HG02852 (cell line): ENCODE measurements around the gene TWIST2.

Source experiments
- ATAC-seq: cut with Tn5 transposase; IDR thresholded peaks from one replicate; pipeline ENCODE4 v1.9.1; 2021; ENCODE audit warnings: mild to moderate bottlenecking, moderate library complexity; ENCODE audit not compliant: unreplicated experiment

Gene TWIST2

DNA sequence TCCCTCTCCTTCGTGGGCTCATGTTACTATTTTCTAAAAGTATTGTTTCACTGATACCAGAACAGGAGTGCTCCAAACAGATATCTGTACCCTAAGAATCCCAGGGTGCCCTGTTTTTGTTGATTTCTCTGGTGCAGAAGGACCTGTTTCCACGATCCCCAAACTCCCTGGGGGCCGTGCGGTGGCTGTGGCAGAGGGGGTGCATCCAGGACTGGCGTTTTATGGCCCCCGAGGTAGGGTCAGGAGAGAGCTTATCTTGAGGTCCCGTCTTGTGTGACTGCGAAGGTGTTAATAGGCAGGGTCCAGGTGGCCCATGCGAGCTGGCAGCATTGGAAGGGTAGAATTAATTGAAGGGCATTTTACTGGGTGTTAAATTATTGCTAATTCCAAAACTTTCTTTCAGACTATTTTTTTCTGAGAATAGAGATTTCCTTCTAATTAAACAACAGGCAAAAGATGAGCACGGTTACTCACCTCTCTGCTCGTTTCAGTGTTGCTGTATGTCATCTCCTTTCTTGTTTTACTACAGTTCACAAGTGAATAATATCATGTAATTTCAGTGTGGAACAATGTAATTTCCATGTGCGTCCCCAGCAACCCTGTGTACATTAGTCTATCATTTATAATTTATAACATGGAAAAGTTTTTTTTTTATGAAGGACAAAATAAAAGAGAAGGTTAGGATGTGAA lies 8.2 kb downstream of the TWIST2 start:
- no peak for ATAC-seq

DNA sequence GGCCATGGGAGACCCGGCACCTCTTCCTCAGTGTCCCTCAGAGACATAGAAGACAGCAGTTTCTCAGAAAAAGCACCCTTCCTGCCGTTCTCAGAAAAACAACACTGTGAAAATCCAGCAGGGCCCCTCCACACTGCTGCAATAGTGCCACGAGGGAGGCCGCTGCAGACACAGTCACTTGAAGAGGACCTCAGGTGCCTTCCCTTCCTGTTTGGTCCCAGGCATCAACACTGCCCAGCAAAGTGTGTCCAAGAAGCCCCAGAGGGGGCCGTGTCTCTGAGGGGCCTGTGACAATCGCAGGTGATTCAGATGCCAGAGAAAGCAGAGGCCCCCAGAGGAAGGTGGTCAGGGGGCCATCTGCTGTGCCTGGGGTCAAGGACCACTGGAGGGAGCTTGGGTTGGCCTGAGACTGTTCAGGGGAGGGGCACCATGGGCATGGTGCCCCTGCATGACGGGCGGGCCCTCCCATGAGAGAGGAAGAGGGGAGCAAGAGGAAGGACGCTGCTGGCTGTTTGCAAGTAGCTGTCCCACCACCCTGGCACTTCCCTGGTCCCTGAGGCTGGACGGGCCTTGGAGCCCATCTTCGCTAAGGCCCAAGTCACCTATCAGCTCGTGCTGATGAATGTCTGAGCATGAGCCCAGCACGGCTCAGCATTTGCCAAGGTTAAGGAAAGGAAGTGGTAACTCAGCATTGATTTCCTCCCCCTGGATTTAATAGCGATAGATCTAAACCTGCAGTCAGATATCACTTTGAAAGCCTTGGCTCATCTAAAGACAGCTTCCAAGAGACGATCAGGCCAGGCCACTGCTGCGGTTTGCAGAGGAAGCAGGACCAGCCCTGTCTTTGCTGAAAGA lies 9.1 kb downstream of the TWIST2 start:
- no peak for ATAC-seq

DNA sequence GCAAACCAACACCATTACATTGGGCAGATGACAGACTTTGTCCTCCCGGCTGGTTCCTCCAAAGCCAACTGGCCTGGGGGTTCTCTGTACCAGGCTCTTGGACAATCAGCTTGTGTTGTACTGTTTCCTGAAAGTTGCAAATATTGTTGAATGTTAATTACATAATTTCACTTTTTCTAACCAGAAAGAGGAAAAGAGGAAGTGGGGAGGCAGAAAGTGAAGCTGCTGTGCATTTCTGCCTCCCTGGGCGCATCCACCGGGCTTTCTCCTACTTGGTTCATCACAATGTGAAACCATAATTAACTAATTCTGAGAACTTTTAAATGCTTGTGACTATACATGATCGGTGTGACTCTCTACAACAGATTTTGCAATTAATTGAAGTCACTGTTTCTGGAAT lies 10.1 kb downstream of the TWIST2 start:
- ATAC-seq, result no peak

DNA sequence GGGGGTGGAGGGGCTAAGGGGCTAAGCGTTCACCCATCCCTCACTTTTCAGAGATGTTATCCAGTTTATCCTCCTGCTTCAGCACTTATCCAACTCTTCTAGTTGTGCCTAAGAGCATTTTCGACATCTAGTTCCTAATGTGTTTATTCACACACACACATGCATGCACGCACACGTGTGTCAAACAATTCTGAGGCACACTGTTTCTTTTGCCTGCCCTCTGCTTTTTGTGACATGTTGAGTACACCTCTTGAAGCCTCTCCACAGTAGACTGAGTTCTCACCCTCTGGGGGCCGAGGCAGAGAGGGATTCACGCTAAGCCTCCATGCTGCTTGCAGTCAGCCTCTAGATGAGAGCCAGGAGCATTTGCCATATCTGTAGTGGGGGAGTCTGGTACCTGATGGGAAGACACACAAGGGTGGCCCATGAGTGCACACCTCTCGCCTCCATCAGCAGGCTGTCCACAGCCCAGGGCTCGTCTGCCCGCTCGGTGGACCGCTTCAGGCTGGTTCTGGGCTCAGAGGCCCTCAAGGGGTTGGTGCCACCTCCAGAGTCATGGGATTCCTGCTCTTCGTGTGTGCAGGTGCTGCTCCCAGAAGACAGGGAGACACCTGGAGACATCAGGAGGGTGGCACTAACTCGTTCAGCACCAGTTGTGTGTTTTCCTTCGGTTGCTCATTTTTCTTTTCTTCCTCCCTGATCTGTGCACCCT lies 11.9 kb downstream of the TWIST2 start:
- no peak for ATAC-seq

DNA sequence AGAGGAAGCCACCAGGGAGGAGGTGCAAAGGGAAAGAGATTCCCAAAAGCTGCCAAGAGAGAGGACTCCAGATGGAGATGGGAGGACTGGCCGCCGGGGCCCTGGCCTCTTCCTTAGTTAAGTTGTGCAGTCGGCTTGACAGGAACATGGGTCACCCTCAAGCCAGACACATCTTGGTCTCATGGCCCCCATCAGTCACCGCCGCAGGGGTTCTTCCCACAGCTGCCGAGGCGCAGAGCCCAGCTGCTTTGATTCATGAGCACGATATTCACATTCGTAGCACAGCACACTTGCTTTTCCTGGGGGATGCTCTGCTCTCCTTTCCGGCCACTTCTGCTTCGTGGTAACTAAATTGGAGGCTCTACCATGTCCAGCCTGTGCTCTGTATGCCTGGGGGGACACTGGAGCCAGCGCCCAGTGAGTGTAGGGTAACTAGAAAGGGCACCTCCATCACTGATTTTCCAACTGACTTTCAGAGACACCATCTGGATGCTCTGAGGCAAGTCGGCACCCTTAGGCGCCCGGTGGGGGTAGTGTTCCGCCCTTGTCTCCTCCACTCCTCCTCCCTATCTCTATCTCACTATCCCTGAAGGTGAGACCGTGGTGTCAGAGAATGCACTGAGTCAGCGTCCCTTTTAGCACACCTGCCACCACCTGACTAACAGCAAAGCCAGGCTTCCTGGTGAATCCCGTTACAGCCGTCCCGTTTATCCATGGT lies 13.3 kb downstream of the TWIST2 start:
- no peak for ATAC-seq

DNA sequence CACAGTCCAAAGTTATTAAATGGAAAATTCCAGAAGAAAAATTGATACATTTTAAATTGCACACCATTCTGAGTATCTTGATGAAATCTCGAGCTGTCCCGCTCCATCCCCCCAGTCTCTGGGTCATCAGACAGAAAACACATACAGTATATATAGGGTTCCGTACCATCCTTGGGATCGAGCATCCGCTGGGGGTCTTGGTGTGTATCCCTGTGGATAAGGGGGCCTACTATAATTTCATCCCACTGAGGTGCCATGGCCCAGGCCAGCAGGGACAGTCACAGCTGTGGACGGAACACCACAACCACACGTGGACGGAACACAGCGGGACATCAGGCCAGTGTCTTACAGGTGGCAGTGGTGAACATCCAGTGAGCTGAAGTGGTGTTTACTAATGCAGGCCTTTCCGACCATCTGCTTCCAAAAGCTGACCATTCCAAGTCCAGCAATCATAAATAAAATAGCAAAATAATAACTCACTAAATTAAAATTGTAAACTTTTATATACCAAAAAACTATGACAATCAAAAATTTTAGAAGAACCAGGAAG lies 14.0 kb downstream of the TWIST2 start:
- ATAC-seq, result no peak

DNA sequence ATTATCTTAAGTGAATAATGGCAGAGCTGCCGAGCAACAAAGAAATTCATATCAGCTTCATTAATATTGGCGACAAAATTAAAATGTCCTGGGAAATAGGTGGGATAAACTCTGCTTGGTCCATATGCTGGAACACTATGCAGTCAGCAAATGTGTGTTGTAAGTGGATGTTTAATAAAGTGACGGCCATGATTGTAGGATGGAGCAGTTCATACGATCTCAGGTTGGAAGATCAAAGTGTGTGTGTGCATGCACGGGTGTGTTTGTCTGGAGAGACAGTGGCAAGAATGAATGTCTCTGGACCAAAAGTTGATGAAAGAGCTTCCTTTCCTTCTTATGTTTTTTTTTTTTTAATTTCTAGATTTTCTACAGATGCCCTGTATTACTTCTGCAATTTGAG lies 14.8 kb downstream of the TWIST2 start:
- ATAC-seq, result no peak

DNA sequence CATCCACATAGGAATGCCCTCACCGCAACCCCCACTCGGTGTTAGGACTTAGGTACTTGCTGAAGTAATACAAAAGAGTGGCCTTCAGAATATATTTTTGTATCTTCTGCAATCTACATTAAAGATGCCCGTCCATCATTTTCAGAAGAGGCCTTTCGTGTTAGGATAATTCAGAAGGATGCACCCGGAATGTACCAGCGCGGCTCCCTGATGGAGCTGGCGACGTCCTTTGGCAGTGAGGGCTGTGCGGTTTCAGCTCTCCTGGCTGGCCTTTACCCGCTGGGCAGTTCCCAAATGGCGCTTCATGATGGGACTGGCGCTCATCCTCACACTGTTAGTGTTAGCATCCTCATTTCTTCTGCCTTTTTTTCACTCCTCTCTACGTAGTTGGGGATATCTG lies 15.3 kb downstream of the TWIST2 start:
- ATAC-seq, result no peak

DNA sequence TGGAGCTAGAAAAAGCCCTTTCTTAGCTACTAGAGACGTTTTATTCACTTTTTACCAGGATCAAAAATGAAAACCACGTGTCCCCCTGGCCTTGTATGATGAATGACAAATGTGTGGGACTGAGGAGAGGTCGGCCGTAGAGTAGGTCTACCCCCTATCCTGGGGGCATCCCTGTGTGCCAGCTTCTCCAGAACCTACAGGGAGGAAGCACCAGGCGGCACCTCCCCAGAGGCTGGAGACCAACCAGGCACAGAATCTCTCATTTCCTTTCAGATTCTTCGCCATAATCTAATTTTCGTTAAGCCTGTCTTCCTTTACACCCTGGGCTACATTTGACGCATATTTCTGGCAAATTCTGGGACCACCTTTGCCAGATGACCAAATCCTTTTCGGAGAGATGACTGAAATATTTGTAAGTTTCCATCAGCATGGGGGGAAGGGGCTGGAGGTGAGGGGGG lies 15.9 kb downstream of the TWIST2 start:
- ATAC-seq, result no peak

DNA sequence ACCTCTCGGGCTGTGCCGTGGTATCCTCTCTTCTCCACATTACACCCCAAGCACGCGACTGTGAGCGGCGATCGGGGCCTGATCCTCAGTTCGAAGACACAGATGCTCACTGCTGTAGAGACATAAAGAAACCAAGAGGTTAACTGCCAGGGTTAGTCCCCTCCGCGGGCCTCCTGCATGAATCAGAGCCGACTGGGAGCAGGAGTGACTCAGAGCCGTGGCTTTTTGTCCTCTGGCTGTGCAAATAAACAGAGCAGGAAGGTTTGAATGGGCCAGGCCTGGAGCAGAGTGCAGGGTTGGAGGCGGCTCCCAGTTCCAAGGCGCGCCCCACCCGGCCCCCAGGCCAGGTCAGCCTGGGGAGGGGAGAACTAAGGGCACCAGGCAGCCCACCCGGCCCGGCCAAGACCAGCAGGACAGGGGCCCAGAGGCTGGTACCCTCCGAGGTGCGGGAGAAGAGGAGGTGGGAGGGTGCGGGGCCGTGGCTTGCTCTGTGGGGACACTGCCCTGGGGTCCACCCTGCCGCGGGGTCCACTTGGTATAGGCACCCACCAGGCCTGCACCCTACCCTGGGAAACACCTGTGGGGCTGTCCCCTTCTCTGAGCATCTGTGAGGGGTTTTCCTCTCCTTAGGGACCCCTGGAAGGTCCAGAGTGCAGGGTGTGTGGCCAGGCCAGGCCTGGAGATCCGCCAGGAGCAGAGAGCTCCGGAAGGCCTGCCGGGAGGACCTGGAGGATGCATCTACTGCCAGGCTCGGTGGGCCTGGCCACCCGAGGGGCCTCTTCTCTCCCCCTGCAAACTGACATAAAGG lies 16.5 kb downstream of the TWIST2 start:
- ATAC-seq, result no peak

DNA sequence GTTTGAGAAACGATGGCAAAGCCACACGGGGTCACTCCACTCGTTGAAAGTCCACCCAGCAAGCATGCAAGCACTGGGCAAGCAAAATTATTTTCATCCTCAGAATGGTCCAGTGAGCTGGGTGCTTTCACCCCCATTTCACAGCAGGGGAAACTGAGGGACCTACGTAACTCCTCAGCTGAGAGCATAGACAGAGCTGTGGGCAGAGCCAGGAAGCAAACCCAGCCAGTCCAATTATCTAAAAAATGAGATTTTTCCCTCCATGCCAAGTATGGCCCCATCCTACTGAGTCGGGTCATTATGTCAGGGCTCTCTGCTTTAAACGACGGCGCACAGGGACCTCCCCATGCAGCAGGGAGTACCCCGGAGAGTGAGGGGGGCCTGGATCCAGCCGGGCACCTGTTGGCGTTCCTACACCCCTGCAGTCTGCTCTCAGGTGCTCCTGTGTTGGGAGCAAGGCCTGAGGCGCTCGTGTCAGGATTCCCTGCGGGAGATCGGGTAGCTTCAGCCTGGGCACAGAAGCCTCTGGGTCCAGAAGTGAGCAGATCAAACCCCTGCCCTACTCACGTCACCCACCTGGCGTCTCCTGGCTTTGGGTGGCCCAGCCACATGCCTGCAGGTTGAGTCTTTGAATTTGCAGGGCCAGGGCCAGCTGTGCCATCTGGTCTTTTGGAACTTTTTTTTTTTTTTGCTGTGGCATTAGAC lies 17.3 kb downstream of the TWIST2 start:
- ATAC-seq, result no peak

DNA sequence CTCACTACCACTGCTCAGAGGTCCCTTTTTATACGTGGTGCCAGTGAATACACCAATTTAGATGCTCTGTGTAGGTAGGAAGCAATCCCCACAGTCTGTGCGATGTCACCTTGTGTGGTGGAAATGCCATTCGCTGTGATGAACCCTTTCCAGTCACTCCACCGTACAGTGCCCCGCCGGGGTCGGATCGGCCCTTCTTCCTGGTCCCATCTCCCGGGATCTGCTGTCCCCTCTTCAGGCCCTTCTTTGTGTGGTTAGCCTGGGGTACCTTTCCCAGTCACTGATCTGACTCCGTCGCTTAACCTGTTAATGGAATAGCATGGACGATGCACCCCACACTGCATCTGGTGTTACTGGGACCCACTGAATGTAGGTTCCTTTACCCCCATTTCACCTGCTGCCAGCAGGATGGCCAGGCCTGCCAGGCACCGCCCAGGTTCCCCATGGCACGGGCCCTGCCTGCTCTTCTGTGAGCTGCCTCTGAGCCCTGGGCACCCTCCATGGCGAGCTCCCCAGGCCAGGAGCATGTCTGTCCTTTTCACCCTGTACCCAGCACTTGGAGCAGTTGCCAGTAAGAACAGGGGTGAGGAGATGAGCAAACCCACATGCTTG lies 18.0 kb downstream of the TWIST2 start:
- ATAC-seq, result no peak

DNA sequence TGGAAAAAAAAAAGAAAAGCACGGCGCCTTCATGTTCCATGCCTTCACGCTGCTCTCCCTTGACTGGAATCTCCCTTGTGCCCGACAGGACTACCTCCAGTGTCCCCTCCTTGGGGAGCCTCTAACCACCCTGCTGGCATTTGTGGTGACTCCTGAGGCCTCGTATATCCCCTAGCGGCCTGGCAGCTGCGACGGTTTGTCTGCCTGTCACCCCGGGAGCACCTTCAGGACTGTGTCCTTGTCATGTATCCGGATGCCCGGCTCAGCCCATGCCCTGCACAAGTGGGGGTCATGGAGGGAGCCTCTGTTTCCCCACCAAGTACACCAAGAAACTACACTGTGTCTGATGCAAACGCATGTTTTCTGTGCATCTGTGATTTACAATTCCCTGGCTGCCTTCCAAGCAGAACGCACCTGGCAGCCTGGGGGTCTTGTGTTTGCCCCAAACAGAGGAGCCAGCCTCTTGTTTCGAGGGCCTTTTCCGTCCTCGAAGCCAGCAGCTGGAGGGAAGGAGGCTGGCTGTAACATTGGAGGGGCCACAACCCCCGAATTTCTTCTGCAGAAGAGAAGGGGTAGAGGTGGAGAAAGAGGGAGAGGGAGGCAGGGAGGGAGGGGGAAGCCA lies 18.9 kb downstream of the TWIST2 start:
- no peak for ATAC-seq

DNA sequence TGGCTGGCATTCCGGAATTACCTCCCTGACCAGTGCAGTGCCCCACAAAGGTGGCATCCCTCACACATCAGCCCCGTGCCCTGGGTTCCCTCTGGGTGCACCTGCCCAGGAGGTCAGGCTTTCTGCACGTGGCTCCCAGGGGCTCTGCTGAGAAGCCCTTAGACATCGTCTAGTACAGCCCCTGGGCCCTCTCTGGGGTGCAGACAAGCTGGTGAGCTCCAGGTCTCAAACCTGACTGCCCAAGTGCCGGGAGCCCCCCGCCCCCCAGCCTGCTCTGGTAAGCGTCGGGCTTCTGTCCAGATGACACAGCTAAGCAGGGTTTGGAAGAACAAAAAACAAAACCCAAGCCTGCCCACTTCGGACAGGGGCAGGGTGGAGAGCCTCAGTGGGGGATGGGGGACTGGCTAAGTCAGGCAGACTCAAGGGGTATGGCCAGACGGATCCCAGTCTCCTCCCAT lies 20.2 kb downstream of the TWIST2 start:
- no peak for ATAC-seq

DNA sequence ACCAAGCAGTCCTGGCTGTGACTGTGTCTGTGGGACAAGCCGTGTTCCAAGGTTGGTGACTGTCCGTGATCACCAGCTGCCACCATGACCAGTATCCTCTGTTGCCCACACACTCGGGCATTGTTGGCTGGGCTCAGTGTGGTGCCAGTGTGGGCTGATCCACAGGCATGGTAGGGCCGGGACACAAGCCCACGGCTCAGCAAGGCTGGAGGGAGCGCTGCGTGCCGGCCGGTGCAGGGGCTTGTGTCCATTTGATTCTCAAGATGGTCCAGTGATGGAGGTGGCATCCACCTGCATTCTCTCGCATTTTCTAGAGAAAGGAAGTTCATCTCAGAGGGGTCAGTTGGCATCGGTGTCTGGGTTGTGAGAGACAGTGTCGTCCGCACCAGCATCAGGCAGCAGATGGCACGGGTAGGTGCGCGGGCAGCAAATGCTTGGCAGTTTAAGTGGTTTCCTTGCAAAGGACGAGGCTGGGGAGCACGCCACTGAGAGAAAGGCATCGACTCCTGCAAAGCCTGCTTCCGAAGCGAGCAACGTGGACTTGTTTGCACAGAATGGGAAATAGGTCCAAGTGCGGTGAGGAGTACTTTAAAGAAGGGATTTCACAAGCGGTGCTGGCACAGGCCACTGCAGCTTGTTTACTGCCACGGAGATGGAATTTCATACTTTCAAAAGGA lies 20.9 kb downstream of the TWIST2 start:
- ATAC-seq, result no peak

DNA sequence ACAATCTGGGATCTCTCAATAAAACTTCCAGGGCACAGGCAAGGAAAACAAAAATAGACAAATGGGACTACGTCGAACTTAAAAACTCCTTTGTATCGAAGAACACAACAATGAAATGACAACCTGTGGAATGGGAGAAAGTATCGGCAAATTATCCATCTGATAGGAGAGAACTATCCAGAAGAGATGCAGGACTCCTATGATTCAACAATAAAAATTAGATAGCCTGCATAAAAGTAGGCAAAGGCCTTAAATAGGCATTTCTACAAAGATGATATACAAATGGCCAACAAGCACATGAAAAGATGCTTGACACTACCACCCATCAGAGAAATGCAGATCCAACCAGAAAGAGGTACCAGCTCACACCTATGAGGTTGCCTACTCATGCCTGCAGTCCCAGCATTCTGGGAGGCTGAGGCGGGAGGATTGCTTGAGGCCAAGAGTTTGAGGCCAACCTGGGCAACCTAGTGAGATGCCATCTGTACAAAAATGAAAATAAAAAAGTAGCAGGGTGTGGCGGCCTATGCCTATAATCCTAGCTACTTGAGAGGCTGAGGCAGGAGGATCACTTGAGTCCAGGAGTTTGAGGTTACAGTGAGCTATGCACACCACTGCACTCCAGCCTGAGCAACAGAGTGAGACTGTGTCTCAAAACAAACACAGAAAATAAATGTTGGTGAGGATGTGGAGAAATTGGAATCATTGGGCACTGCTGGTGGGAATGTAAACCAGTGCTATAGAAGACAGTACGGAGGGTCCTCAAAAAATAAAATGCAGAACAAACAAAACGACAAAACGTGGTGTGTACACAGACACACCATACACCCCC lies 21.6 kb downstream of the TWIST2 start:
- ATAC-seq, result no peak

DNA sequence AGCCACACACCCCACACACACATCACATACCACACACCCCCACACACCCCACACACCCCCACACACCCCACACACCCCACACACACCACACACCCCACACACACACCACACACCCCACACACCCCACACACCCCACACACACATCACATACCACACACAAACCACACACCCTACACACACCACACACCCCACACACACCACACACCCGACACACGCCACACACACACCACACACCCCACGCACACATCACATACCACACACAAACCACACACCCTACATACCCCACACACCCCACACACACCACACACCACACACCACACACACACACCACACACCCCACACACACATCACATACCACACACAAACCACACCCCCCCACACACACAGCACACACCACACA lies 22.4 kb downstream of the TWIST2 start:
- no peak for ATAC-seq
